ENCODE measurements around the gene LLPH.

The LLPH gene

GRCh38 chr12:66090157-66090556 is 40.4 kb downstream of the LLPH start:
- no peak for DNase-seq (ENCODE audit: low spot score)

GRCh38 chr12:66087365-66087943 is 43.1 kb downstream of the LLPH start:
- DNase-seq (ENCODE audit: low spot score), result peak; percentile 69

DNA sequence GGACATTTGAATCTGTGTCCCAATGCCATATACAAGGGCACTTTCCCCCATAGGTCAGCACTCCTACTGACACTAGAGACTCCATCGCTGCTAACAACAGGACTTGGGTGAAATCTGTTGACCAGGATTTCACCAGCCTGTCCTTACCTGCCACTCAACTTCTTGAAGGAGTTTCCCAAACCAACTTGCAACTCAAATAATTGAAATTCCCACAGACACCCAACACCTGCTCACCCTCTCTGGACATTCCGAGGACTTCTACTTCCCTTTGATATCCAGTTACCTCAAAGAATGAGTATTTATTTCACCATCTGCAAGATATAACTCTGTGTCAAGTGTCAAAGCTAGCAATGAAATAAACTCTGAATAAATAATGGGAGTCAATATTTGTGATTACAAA is 44.6 kb downstream of the LLPH start:
- DNase-seq (ENCODE audit: low spot score), result no peak

DNA sequence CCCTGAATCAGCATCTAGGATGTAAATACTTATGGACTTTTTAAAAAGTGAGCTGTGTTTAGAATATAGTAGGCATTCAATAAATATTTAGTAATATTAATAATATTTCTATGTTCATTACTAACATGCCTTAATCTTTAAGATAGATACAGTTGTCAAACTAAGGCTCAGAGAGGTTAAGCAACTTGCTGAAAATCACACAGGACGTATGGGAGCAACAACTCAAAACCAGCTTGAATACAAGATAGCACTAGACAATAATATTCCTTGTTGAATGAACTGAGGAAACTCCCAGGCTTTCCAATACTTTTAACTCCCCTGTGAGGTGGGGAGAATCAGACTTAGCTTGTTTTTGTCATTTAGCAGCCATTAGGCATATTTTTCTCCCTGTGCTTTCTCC is 45.3 kb downstream of the LLPH start:
- DNase-seq (ENCODE audit: low spot score), result no peak

DNA sequence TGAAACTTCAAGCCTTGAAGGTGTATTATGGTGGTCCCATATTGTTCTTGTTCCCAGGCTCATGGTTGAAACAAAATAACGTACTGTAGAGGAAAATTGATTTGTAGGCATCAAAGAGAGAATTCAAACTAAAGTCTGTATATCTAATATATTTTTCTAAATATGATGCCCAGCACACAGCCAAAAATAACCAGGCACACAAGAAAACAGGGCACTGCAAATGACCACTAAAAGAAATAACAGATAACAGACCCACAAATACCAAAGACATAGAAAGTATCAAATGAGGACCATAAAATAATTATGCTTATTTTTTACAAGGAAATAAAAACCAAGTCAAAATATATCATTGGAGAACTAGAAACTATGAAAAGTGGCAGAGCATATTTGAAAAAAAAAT is 46.8 kb downstream of the LLPH start:
- no peak for DNase-seq (ENCODE audit: low spot score)

- no peak for DNase-seq (ENCODE audit: low spot score)
Observed at GRCh38 chr12:66082744-66083143, 47.8 kb downstream of the LLPH start.

GRCh38 chr12:66080791-66081190 is 49.8 kb downstream of the LLPH start:
- no peak for DNase-seq (ENCODE audit: low spot score)

- no peak for DNase-seq (ENCODE audit: low spot score)
Observed at GRCh38 chr12:66077542-66077941, 53.0 kb downstream of the LLPH start.

DNA sequence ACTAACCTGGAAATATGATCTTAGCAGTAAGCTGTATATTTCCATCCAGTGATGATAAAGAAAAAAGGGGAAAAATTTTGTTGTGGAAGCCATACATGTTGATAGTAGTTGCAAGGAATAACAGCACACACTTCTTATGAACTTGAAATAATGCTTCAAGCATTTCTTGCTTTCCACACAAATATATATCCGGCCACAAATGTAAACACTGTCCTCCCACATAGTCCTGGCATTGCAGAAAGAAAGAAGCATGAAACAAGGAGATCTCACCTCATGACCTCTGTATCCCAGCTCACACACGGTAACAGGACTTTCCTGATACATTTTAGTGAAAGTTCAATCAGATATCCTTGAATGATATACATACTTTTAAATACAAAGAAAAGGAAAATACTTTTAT is 56.0 kb downstream of the LLPH start:
- DNase-seq (ENCODE audit: low spot score), result no peak

DNA sequence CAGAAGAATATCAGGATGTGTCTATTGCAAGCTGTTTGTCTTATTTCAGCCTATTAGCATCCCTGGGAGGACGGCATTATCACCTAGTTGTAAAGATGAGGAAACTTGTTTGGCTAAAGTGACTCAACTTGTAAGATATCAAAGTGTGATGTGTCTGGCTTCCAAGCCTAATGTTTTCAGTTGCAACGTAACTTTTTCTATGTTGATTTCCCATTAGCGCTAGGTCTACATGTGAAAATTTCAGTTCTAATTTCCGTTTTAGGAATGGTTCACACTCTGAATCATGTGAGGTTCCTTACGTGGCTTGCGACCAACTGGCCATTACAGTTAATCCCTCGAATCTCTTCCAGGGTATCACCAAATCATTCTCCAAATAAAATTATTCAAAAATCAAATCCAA is 58.0 kb downstream of the LLPH start:
- no peak for DNase-seq (ENCODE audit: low spot score)

- DNase-seq (ENCODE audit: low spot score), result no peak
Observed at GRCh38 chr12:66072135-66072534, 58.4 kb downstream of the LLPH start.

- no peak for DNase-seq (ENCODE audit: low spot score)
Observed at GRCh38 chr12:66071549-66071948, 59.0 kb downstream of the LLPH start.

DNA sequence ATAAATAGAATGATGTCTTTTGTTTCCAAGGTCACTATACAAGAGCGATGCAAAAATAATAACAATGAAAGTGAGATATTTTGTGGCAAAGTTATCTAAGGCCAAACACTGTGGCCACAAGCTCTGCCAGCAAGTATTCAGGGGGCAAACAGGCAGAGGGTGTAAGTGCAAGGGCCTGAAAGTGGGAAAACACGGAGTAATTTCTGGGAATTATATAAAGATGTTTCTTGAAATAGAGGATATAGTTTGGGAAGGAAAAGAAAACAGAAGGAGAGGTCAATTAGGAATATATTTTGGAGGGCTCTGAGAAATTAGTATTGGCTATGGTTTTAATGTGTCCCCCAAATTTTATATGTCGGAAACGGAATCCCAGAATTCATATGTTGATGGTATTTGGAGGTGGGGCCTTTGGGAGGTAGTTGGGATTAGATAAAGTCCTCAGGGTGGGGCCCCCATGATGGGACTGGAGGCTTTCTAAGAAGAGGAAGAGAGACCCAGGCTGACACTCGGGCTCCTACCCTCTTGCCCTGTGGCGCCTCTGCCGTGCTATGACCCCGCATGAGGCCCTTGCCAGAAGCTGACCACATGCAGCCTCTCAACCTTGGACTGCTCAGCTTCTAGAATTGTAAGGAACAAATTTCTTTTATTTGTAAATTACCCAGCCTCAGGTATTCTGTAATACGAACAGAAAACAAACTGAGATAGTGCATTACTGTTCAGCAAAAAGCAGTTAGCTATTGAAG is 60.0 kb downstream of the LLPH start:
- DNase-seq (ENCODE audit: low spot score), result no peak

DNA sequence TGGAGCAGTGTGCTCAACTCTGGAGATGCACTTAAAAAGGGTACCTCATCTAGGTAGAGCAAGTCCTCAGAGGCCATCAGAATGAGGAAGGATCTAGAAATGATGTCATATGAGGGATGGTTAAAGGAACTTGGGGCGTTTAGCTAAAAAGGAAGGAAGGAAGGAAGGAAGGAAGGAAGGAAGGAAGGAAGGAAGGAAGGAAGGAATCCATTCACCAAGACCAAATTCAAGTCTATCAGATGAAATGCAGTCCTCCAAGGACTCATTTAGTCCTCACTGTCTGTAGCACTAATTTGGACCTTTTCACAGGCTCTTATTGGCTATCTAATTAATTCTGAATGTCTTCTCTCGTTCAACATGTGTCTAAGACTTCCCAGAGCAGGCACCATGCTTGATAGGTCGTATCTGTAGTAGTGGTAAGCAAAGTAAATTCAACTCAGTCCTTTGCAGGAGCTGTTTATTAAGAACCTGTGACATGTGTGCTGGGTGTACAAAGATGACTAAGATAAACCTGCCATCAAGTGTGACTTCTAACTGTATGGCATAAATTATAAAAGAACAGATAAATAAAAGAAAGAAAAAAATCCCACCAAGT is 63.5 kb downstream of the LLPH start:
- no peak for DNase-seq (ENCODE audit: low spot score)

Measured in kidney capillary endothelial cell (primary cell).